HepG2 (cell line): Measurements from ENCODE around the gene FAM110D.

Experiments
- EZH2 ChIP-seq: conservative IDR thresholded peaks from 2 replicates; pipeline ENCODE4 v1.6.1; 2012; ENCODE audit warnings: mild to moderate bottlenecking, low read depth, low read length, moderate library complexity
- MLX ChIP-seq: IDR thresholded peaks from 2 replicates; pipeline ENCODE4 v1.6.1; 2016
- MYC ChIP-seq: sonication (generic); formaldehyde crosslinking; IDR thresholded peaks from 2 replicates; pipeline ENCODE4 v1.9.0; 2021; ENCODE audit warnings: missing genetic modification reagents, borderline replicate concordance
- NFKB2 ChIP-seq: sonication (generic); formaldehyde crosslinking; IDR thresholded peaks from 2 replicates; pipeline ENCODE4 v1.4.0; 2020; ENCODE audit warnings: missing genetic modification reagents, borderline replicate concordance
- NFRKB ChIP-seq: fragments of 450-650 bp; IDR thresholded peaks from 2 replicates; pipeline ENCODE4 v1.6.1; 2017
- SMC3 ChIP-seq: IDR thresholded peaks from 2 replicates; pipeline ENCODE4 v1.6.1; 2011; ENCODE audit warnings: low read length, improper control_type of control experiment
- TCF7 ChIP-seq: sonication (generic); IDR thresholded peaks from 2 replicates; pipeline ENCODE4 v1.6.1; 2016; ENCODE audit warnings: antibody characterized with exemption, low read depth
- ZNF274 ChIP-seq: sonication (generic); formaldehyde crosslinking; IDR thresholded peaks from 2 replicates; pipeline ENCODE4 v1.5.1; 2020; ENCODE audit warnings: mild to moderate bottlenecking, missing genetic modification reagents
- ZNF3 ChIP-seq: IDR thresholded peaks from 2 replicates; pipeline ENCODE4 v1.7.0; 2017; ENCODE audit warnings: inconsistent platforms
- ZNF780A ChIP-seq: sonication (generic); formaldehyde crosslinking; IDR thresholded peaks from 2 replicates; pipeline ENCODE4 v1.8.0; 2022; ENCODE audit warnings: mild to moderate bottlenecking, missing genetic modification reagents, moderate library complexity
- ZNF782 ChIP-seq: sonication (generic); formaldehyde crosslinking; IDR thresholded peaks from 2 replicates; pipeline ENCODE4 v1.4.0; 2020; ENCODE audit warnings: missing genetic modification reagents, mild to moderate bottlenecking, borderline replicate concordance
- ZSCAN31 ChIP-seq: sonication (generic); formaldehyde crosslinking; IDR thresholded peaks from 2 replicates; pipeline ENCODE4 v1.5.0; 2020; ENCODE audit warnings: low read depth, mild to moderate bottlenecking, missing genetic modification reagents
- TF ChIP-seq, protein P1 (sequence below): sonication (generic); formaldehyde crosslinking; IDR thresholded peaks from 2 replicates; pipeline ENCODE4 v1.4.0; 2020; ENCODE audit warnings: missing genetic modification reagents

- TF ChIP-seq ZNF274 (CRISPR knock-in tag) (no peak), NFKB2 (CRISPR knock-in tag) (no peak), MYC (CRISPR knock-in tag) (no peak), ZNF3 (CRISPR knock-in tag) (no peak), TCF7 (no peak), ZNF782 (CRISPR knock-in tag) (no peak), ZNF780A (CRISPR knock-in tag) (no peak), SMC3 (no peak), MLX (no peak), ZSCAN31 (no peak), NFRKB (no peak), EZH2 (no peak)
- TF ChIP-seq, protein P1, sequence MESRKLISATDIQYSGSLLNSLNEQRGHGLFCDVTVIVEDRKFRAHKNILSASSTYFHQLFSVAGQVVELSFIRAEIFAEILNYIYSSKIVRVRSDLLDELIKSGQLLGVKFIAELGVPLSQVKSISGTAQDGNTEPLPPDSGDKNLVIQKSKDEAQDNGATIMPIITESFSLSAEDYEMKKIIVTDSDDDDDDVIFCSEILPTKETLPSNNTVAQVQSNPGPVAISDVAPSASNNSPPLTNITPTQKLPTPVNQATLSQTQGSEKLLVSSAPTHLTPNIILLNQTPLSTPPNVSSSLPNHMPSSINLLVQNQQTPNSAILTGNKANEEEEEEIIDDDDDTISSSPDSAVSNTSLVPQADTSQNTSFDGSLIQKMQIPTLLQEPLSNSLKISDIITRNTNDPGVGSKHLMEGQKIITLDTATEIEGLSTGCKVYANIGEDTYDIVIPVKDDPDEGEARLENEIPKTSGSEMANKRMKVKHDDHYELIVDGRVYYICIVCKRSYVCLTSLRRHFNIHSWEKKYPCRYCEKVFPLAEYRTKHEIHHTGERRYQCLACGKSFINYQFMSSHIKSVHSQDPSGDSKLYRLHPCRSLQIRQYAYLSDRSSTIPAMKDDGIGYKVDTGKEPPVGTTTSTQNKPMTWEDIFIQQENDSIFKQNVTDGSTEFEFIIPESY: no peak
Measured at GRCh38 chr1:26197301-26197700, 38.4 kb downstream of the FAM110D start.
